ENCODE results near the gene PLOD2. TPM values are rescaled to one million over a fixed set of nuclear protein-coding genes. Genes with fewer than 3 reads are reported as not detected.

PLOD2 gene
- total and polyA plus RNA-seq, 2 of the 8 experiments (the other 6 are each of a cell fraction or from before 2014, with no cell fraction given): 4.0 to 28.7 TPM

- TF ChIP-seq ATF3 (IDR thresholded peaks at IDR 0.05; ENCODE audit: insufficient read depth, low read depth, low read length) (no peak), TAF1 (IDR thresholded peaks at IDR 0.05; ENCODE audit: low read depth, low read length) (peak; percentile 72; the same call in 1 of the 2 replicates), RNF2 (IDR thresholded peaks at IDR 0.05; ENCODE audit: borderline replicate concordance, low read depth, low read length, missing control alignments, poor library complexity, severe bottlenecking) (no peak), KDM5A (IDR thresholded peaks at IDR 0.05; ENCODE audit: low read length) (no peak), KDM4A (IDR thresholded peaks at IDR 0.05; ENCODE audit: low read depth, low read length, severe bottlenecking) (peak; percentile 100), PHF8 (conservative IDR thresholded peaks at IDR 0.05; ENCODE audit: low read depth, low read length) (0 out of 2 replicates have a peak, but pooled peaks have one; percentile 57), JUND (IDR thresholded peaks at IDR 0.05; ENCODE audit: low read length) (no peak), CEBPB (IDR thresholded peaks at IDR 0.05; ENCODE audit: low read depth, low read length) (no peak), CHD2 (IDR thresholded peaks at IDR 0.05; ENCODE audit: low read length) (peak; percentile 93), YY1 (IDR thresholded peaks at IDR 0.05; ENCODE audit: low read depth, low read length) (no peak), E2F6 (IDR thresholded peaks at IDR 0.05) (peak; percentile 47), ZNF274 (IDR thresholded peaks at IDR 0.05; ENCODE audit: borderline replicate concordance, extremely low read depth, low read length) (no peak), RAD21 (IDR thresholded peaks at IDR 0.05 in 1 of 2, conservative IDR thresholded peaks at IDR 0.05 in 1 of 2; ENCODE audit: low read depth in 2 of 2, low read length in 2 of 2) (no peak), SUZ12 (IDR thresholded peaks at IDR 0.05; ENCODE audit: low read length) (peak; percentile 58; the same call in 1 of the 2 replicates), SP2 (IDR thresholded peaks at IDR 0.05; ENCODE audit: low read length) (no peak), GABPA (IDR thresholded peaks at IDR 0.05; ENCODE audit: borderline replicate concordance, insufficient read depth, low read length) (no peak), MAFK (IDR thresholded peaks at IDR 0.05; ENCODE audit: low read depth, low read length) (no peak), SP1 (IDR thresholded peaks at IDR 0.05; ENCODE audit: low read depth, low read length) (no peak), CTBP2 (IDR thresholded peaks at IDR 0.05; ENCODE audit: borderline replicate concordance, insufficient read depth, insufficient read length, low read length) (no peak), ASH2L (IDR thresholded peaks at IDR 0.05; ENCODE audit: low read length) (peak; percentile 74), TCF12 (IDR thresholded peaks at IDR 0.05; ENCODE audit: low read depth, low read length) (no peak), EP300 (IDR thresholded peaks at IDR 0.05; ENCODE audit: borderline replicate concordance in 1 of 2, low read depth in 2 of 2, low read length in 2 of 2) (no peak; a peak in 1 of 3 replicates), NRF1 (IDR thresholded peaks at IDR 0.05; ENCODE audit: low read depth, low read length) (no peak)
These were observed at the start of gene PLOD2 (continued) for GRCh38 chr3:146160964-146161662.

All from H1 (cell line).